CD14-positive monocyte (primary cell): ENCODE results near the gene OPTC. TPM values are rescaled to one million over a fixed set of nuclear protein-coding genes. Genes with fewer than 3 reads are reported as not detected.

Source experiments
- DNase-seq, 3 donors: peaks; one replicate each; pipeline ENCODE4 v3.0.0-alpha.2; 2011 to 2022
- H2AFZ ChIP-seq: 2 replicates; pipeline ENCODE4 v1.6.0; 2012; ENCODE audit warnings: mild to moderate bottlenecking, low read depth, low read length, inconsistent platforms; ENCODE audit not compliant: insufficient read depth, poor library complexity, severe bottlenecking
- H3K27ac ChIP-seq, 2 donors: 1 replicate in 1 of 2; 2 replicates in 1 of 2; pipeline ENCODE4 v1.5.1; 2012 to 2013; ENCODE audit warnings: low read length in 2 of 2, control low read depth in 1 of 2, inconsistent platforms in 1 of 2, low read depth in 1 of 2, mild to moderate bottlenecking in 1 of 2
- H3K27me3 ChIP-seq, 2 donors: one replicate each; pipeline versions ENCODE4 v1.6.0 to v1.6.1; 2011 to 2013; ENCODE audit warnings: low read length in 2 of 2; ENCODE audit not compliant: control insufficient read depth in 2 of 2, insufficient read depth in 2 of 2
- H3K36me3 ChIP-seq, 2 donors: replicated peaks in 1 of 2; 1 replicate in 1 of 2; 2 replicates in 1 of 2; pipeline versions ENCODE4 v1.5.1 to v1.6.1; 2012 to 2013; ENCODE audit warnings: low read length in 2 of 2, control low read depth in 1 of 2, inconsistent platforms in 1 of 2, mild to moderate bottlenecking in 1 of 2; ENCODE audit not compliant: insufficient read depth in 2 of 2, control insufficient read depth in 1 of 2
- H3K4me1 ChIP-seq, 2 donors: 1 replicate in 1 of 2; 2 replicates in 1 of 2; pipeline versions ENCODE4 v1.5.1 to v1.6.1; 2012 to 2013; ENCODE audit warnings: low read length in 2 of 2, control low read depth in 1 of 2, inconsistent platforms in 1 of 2, mild to moderate bottlenecking in 1 of 2, moderate library complexity in 1 of 2; ENCODE audit not compliant: insufficient read depth in 2 of 2, control insufficient read depth in 1 of 2
- H3K4me2 ChIP-seq: replicated peaks from 2 replicates; pipeline ENCODE3; 2012; ENCODE audit warnings: low read length, moderate library complexity, mild to moderate bottlenecking; ENCODE audit not compliant: poor library complexity, severe bottlenecking; ENCODE audit errors: extremely low read depth
- H3K4me3 ChIP-seq, 3 experiments: fragments of 200-600 bp in 1 of 3; sonication (generic) in 1 of 3; replicated peaks in 1 of 3; 1 replicate in 2 of 3; 2 replicates in 1 of 3; pipeline ENCODE4 v1.5.1; 2011 to 2013; ENCODE audit warnings: low read length in 3 of 3, mild to moderate bottlenecking in 3 of 3, control low read depth in 2 of 3, low read depth in 2 of 3, inconsistent platforms in 1 of 3, moderate library complexity in 1 of 3
- H3K79me2 ChIP-seq: 2 replicates; pipeline ENCODE4 v1.6.0; 2012; ENCODE audit warnings: mild to moderate bottlenecking, control low read depth, inconsistent platforms, low read length, moderate library complexity; ENCODE audit not compliant: insufficient read depth
- H3K9ac ChIP-seq: 2 replicates; pipeline ENCODE4 v1.6.0; 2017; ENCODE audit warnings: low read length, mild to moderate bottlenecking; ENCODE audit not compliant: insufficient read depth, poor library complexity, severe bottlenecking
- H3K9me3 ChIP-seq, 2 donors: replicated peaks in 1 of 2; 1 replicate in 1 of 2; 2 replicates in 1 of 2; pipeline versions ENCODE4 v1.5.1 to v1.6.1; 2012 to 2013; ENCODE audit warnings: low read length in 2 of 2, control low read depth in 1 of 2; ENCODE audit not compliant: control insufficient read depth in 1 of 2, insufficient read depth in 1 of 2
- H4K20me1 ChIP-seq: 2 replicates; pipeline ENCODE4 v1.6.0; 2012; ENCODE audit warnings: mild to moderate bottlenecking, low read length, control low read depth, moderate library complexity; ENCODE audit not compliant: insufficient read depth
- H3K27ac Mint-ChIP-seq, 7 donors: one replicate each; pipeline ENCODE4 v1.8.0; 2020; ENCODE audit warnings: mild to moderate bottlenecking in 7 of 7, mixed read lengths in 7 of 7, moderate library complexity in 6 of 7, inconsistent platforms in 2 of 7
- H3K27me3 Mint-ChIP-seq, 3 donors: one replicate each; pipeline ENCODE4 v1.8.0; 2021 to 2022; ENCODE audit warnings: low read depth in 3 of 3, mild to moderate bottlenecking in 3 of 3, mixed read lengths in 3 of 3, moderate library complexity in 3 of 3, inconsistent platforms in 1 of 3
- H3K36me3 Mint-ChIP-seq, 2 donors: one replicate each; pipeline ENCODE4 v1.8.0; 2020; ENCODE audit warnings: mixed read lengths in 2 of 2, inconsistent platforms in 1 of 2, mild to moderate bottlenecking in 1 of 2
- H3K4me1 Mint-ChIP-seq: one replicate; pipeline ENCODE4 v1.8.0; 2020; ENCODE audit warnings: mild to moderate bottlenecking, mixed read lengths
- H3K4me3 Mint-ChIP-seq, 2 donors: one replicate each; pipeline ENCODE4 v1.8.0; 2020; ENCODE audit warnings: mild to moderate bottlenecking in 2 of 2, mixed read lengths in 2 of 2, moderate library complexity in 1 of 2
- H3K9me3 Mint-ChIP-seq, 7 donors: one replicate each; pipeline ENCODE4 v1.8.0; 2020 to 2022; ENCODE audit warnings: mixed read lengths in 7 of 7, mild to moderate bottlenecking in 6 of 7, moderate library complexity in 6 of 7, inconsistent platforms in 2 of 7
- WGBS: methylation state at CpG from one replicate; pipeline ENCODE4 v1.1.5; 2013; ENCODE audit warnings: missing lambda C conversion rate; ENCODE audit not compliant: insufficient coverage; 5-methylcytosine and 5-hydroxymethylcytosine counted together
- intact Hi-C, 2 donors: fragments of 100-400 bp; cut with micrococcal nuclease; formaldehyde crosslinking; loops; one replicate each; pipeline versions ENCODE4 v1.15.0 to v1.15.1; 2023
- polyA plus RNA-seq, 3 donors: library from polyadenylated mRNA; depleted of rRNA in 1 of 3; unstranded in 2 of 3; stranded (reverse) in 1 of 3; fragments of 300-500 nt in 2 of 3; fragments of >200 nt in 1 of 3; fragmentation: Illumina TruSeq in 2 of 3; gene quantifications; 1 replicate in 2 of 3; 2 replicates in 1 of 3; pipeline ENCODE4 v1.2.3, GENCODE V29; 2012 to 2021
- TF ChIP-seq, protein P1 (sequence below): fragments of 200-600 bp; IDR thresholded peaks from one replicate; pipeline ENCODE4 v1.8.0; 2022; ENCODE audit warnings: antibody characterized with exemption, mild to moderate bottlenecking

Gene OPTC
- polyA plus RNA-seq, 3 donors, result not detected

- H4K20me1 ChIP-seq, result no peaks in the 10 kb centered on the region
- H3K4me3 ChIP-seq, result no peak overlapping the region
- H3K4me1 ChIP-seq, result peaks cover 21 to 23% of the 10 kb centered on the region in 2 donors
- H3K9me3 ChIP-seq, result no peaks in the 10 kb centered on the region
- WGBS, result 98% methylated on average over 5 of the region's 6 CpGs
- H3K9me3 Mint-ChIP-seq, result no peaks in the 10 kb centered on the region
- no peaks in the 10 kb centered on the region for H3K79me2 ChIP-seq
- intact Hi-C loops, result loop anchor here (5.0 kb wide), 2 partner anchors 116 to 126 kb away; partner anchors contain the start of gene ATP2B4 (in 1 of the 2)
- no peak overlapping the region for H3K4me2 ChIP-seq
- no peaks in the 10 kb centered on the region for H3K36me3 ChIP-seq
- no peak overlapping the region for H3K9ac ChIP-seq
- H3K36me3 Mint-ChIP-seq, result no peaks in the 10 kb centered on the region
- TF ChIP-seq, protein P1, sequence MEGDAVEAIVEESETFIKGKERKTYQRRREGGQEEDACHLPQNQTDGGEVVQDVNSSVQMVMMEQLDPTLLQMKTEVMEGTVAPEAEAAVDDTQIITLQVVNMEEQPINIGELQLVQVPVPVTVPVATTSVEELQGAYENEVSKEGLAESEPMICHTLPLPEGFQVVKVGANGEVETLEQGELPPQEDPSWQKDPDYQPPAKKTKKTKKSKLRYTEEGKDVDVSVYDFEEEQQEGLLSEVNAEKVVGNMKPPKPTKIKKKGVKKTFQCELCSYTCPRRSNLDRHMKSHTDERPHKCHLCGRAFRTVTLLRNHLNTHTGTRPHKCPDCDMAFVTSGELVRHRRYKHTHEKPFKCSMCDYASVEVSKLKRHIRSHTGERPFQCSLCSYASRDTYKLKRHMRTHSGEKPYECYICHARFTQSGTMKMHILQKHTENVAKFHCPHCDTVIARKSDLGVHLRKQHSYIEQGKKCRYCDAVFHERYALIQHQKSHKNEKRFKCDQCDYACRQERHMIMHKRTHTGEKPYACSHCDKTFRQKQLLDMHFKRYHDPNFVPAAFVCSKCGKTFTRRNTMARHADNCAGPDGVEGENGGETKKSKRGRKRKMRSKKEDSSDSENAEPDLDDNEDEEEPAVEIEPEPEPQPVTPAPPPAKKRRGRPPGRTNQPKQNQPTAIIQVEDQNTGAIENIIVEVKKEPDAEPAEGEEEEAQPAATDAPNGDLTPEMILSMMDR, result no peak
- peak overlapping the region in 1 of 2 donors; percentile 27 for H3K4me3 Mint-ChIP-seq
- H3K27ac ChIP-seq, result peak overlapping the region in 1 of 2 donors; percentile 61
- peaks cover 5 to 14% (median 7%) of the 10 kb centered on the region in 3 donors for H3K27me3 Mint-ChIP-seq
- H2AFZ ChIP-seq, result no peak overlapping the region
- no peak for DNase-seq
- no peaks in the 10 kb centered on the region for H3K27me3 ChIP-seq
- H3K27ac Mint-ChIP-seq, result peak overlapping the region in 5 of 7 donors; percentile 89 to 98 (median 95)
- H3K4me1 Mint-ChIP-seq, result peaks cover 34% of the 10 kb centered on the region
Observed at GRCh38 chr1:203511513-203511912, 17.6 kb downstream of the OPTC start.

DNA sequence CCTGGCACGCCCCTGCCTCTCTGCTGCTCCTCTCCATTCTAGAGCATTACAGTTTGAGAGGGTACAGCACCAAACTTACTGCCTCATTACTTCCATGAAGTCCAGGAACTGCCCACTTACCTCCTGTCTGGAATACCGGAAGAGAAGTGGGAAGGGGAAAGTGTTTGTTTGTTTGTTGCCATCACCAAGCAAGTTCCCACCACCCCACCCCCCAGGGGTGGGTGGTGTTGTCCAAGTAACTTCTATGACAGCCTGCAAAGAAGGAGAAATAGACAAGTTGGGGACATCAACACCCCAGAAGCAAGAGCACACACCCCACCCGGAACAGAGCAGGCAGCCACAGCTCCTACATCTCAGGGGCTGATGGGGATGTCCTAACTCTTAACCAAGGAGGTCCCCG is 18.0 kb downstream of the OPTC start:
- Histone ChIP-seq H3K4me3 (no peak overlapping the region), H3K36me3 (no peaks in the 10 kb centered on the region), H2AFZ (no peak overlapping the region), H3K27me3 (no peaks in the 10 kb centered on the region), H3K9ac (no peak overlapping the region), H3K9me3 (no peaks in the 10 kb centered on the region), H3K79me2 (no peaks in the 10 kb centered on the region), H4K20me1 (no peaks in the 10 kb centered on the region), H3K4me1 (peaks cover 21 to 23% of the 10 kb centered on the region in 2 donors), H3K4me2 (no peak overlapping the region), H3K27ac (peak overlapping the region in 1 of 2 donors; percentile 61)
- Mint-ChIP-seq H3K9me3 (no peaks in the 10 kb centered on the region), H3K4me1 (peaks cover 34% of the 10 kb centered on the region), H3K36me3 (no peaks in the 10 kb centered on the region), H3K27me3 (peaks cover 5 to 14% (median 7%) of the 10 kb centered on the region in 3 donors), H3K4me3 (peak overlapping the region in 1 of 2 donors; percentile 27), H3K27ac (peak overlapping the region; percentile 13 to 98 (median 95))
- TF ChIP-seq, protein P1, result no peak
- DNase-seq, result no peak
- intact Hi-C loops, result loop anchor here (5.0 kb wide), 2 partner anchors 115 to 125 kb away; partner anchors contain the start of gene ATP2B4 (in 1 of the 2)
- WGBS, result no CpG with 5 or more reads among the region's 4 CpGs
